NB4 (cell line): ENCODE measurements around the gene TMEM63A.

Experiments used
- DNase-seq: peaks from one replicate; pipeline ENCODE4 v3.0.0; 2010; ENCODE audit warnings: low read depth
- H3K4me3 ChIP-seq: one replicate; pipeline ENCODE4 v1.5.1; 2011; ENCODE audit warnings: mild to moderate bottlenecking, low read depth, low read length, moderate library complexity
- MYC ChIP-seq: IDR thresholded peaks from 2 replicates; pipeline ENCODE4 v1.6.1; 2011; ENCODE audit warnings: low read depth, low read length
- POLR2A ChIP-seq: IDR thresholded peaks from 2 replicates; pipeline ENCODE4 v1.6.1; 2011; ENCODE audit warnings: mild to moderate bottlenecking; ENCODE audit not compliant: insufficient read length; ENCODE audit errors: extremely low read depth
- TF ChIP-seq, protein P1 (sequence below): IDR thresholded peaks from 2 replicates; pipeline ENCODE4 v1.6.1; 2011; ENCODE audit warnings: low read depth, low read length
- TF ChIP-seq, protein P2 (sequence below): IDR thresholded peaks from one replicate; pipeline ENCODE4 v1.5.1; 2012; ENCODE audit warnings: low read depth, low read length

Gene TMEM63A

DNA sequence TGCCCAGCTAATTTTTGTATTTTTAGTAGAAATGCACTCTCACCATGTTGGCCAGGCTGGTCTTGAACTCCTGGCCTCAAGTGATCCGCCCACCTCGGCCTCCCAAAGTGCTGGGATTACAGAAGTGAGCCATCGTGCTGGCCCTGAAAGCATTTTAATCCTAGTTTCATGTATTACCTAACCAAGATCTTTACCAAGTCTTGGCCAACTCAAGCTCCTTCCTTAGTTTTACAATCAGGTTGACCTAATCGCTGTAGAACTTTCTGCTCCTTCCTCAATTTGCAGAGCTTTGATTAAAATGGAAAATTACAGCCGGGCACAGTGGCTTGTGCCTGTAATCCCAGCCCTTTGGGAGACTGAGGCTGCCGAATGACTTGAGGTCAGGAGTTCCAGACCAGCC is 3.2 kb upstream of the TMEM63A start:
- TF ChIP-seq, protein P1, sequence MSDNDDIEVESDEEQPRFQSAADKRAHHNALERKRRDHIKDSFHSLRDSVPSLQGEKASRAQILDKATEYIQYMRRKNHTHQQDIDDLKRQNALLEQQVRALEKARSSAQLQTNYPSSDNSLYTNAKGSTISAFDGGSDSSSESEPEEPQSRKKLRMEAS = no peak
- TF ChIP-seq, protein P2, sequence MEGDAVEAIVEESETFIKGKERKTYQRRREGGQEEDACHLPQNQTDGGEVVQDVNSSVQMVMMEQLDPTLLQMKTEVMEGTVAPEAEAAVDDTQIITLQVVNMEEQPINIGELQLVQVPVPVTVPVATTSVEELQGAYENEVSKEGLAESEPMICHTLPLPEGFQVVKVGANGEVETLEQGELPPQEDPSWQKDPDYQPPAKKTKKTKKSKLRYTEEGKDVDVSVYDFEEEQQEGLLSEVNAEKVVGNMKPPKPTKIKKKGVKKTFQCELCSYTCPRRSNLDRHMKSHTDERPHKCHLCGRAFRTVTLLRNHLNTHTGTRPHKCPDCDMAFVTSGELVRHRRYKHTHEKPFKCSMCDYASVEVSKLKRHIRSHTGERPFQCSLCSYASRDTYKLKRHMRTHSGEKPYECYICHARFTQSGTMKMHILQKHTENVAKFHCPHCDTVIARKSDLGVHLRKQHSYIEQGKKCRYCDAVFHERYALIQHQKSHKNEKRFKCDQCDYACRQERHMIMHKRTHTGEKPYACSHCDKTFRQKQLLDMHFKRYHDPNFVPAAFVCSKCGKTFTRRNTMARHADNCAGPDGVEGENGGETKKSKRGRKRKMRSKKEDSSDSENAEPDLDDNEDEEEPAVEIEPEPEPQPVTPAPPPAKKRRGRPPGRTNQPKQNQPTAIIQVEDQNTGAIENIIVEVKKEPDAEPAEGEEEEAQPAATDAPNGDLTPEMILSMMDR = no peak
- TF ChIP-seq POLR2A (no peak), MYC (no peak)
- DNase-seq = peak; percentile 12
- no peak overlapping the region for H3K4me3 ChIP-seq

DNA sequence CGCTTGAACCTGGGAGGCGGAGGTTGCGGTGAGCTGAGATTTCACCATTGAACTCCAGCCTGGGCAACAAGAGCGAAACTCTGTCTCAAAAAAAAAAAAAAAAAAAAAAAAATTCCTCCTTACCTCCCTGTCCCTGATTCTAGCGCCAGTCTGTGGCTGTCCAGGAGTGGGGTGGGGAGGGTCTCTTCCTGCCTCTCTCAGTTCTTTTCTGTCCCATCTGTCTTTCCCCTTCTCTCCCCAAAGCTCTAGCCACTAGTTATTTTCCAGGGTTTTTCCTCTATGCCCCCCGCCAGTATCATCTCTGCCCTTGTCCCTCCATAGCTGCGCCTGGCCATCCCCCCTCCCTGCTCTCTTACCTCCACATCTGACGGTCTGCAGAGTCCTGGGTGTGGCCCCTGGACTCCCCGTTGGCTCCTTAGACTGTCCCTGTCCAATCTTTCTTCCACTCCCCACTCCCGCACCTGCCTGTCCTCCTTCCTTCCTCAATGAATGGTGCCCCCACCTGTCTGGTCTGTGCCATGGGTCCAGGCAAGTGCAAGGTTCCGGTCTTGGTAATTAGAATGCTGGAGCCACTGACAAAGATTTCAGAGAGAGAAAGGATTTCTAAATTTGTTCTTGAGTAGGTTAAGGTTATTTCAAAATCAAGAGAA is 1.6 kb upstream of the TMEM63A start:
- no peak for DNase-seq
- no peak for TF ChIP-seq MYC
- no peak for TF ChIP-seq POLR2A
- H3K4me3 ChIP-seq = no peak overlapping the region

DNA sequence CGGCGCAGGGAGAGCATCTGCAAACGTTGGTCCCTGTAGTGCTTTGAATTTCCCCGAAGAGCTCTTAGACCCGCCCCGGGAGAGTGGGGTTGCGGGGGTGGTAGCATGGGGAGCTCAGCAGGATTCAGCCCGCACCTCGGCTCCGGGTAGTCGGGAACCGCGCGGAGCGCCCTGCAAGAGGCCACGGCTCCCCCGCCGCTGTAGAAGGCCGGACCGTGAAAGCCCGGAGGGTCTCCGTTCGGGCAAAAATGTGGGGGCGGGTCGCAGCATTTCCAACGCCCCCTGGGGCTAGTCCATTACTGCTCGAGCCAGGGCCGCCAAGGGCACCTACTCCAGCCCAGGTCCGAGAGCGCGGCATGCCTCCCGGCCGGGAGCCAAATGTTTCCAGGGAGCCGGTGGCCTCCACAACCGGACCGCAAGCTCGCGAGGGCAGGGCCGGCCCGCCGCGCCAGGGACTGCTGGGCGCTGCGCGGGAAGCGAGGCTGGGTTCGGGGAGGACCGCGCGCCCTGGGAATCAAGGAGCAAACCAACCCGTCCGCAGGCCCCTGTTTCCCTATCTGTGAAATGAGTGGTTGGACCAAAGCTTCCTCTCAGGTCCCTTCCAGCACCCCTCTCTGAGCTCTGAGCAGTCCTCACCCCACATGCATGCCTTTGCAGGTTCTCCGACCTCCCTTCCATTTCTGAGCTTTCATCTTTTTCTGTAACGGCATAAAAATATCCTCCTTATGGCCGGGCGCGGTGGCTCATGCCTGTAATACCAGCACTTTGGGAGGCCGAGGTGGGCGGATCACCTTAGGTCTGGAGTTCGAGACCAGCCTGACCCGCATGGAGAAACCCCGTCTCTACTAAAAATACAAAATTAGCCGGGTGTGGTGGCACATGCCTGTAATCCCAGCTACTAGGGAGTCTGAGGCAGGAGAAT is 775 bp upstream of the TMEM63A start:
- DNase-seq = peak; percentile 60
- TF ChIP-seq, protein P1 = no peak
- TF ChIP-seq POLR2A = no peak
- TF ChIP-seq MYC = no peak
- TF ChIP-seq, protein P2 = no peak
- peak overlapping the region; percentile 69 for H3K4me3 ChIP-seq

DNA sequence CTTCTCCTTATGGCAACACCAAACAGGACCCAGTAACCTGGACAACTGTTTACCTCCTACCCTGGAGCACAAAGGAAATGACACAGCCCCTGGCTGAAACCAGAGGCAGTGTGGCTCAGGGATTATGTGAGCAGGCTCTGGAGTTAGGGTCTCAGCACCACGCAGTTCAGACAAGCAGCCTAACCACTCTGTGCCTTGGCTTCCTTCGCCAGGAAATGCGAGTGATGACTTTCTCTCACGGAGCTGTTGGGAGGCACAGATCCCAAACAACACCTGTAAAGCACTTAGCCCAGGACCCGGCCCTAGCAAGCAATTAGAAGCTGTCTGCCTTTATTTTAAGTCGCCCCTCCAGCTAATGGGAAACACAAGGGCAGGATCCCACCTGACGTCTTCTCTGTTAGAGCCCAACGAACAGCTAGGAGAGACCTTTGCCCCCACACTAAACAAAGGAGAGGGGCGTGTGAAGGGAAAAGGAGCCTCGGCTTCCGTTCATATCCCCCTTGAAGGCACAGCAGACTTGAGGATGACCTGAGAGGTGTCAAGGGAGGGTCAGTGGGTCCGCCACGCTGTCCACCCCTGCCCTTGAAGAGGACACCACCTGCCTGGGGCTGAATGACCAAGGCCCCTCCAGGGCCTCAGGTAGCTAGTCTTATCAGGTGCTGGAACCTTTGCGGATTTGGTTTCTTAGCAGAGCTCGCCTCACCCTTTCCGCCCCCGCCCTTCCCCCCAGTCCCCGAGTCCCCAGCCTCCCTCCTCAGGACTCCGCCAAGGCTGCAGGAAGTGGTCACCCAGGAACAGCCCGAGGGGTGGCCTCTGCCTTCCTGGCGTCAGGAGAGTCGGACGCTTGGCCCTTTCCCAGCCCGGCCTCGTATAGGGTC is 860 bp downstream of the TMEM63A start:
- peak; percentile 60 for DNase-seq
- peak overlapping the region; percentile 69 for H3K4me3 ChIP-seq
- TF ChIP-seq, protein P1 = no peak
- TF ChIP-seq, protein P2 = no peak
- no peak for TF ChIP-seq POLR2A
- no peak for TF ChIP-seq MYC

DNA sequence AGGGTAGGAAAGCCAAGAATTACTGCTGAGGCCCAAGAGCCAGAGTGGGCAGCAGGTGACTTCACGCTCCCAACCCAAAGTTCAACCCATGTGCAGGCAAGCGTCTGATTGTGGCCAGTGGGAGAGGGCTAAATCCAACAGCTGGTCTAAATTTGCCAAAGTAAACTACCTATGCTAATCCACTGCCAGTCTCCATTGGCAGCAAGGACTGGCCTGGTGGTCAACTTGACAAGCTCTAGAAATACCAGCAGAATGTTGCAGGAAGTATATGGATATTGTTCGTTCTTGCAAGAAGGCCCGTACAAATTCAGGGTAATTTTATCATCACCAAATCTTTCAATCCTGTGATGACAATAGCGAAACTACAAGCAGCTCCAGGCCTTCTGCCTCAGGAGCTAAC is 1.5 kb downstream of the TMEM63A start:
- TF ChIP-seq POLR2A (no peak), MYC (no peak)
- TF ChIP-seq, protein P1 = no peak
- TF ChIP-seq, protein P2 = no peak
- H3K4me3 ChIP-seq = peak overlapping the region; percentile 69
- no peak for DNase-seq

DNA sequence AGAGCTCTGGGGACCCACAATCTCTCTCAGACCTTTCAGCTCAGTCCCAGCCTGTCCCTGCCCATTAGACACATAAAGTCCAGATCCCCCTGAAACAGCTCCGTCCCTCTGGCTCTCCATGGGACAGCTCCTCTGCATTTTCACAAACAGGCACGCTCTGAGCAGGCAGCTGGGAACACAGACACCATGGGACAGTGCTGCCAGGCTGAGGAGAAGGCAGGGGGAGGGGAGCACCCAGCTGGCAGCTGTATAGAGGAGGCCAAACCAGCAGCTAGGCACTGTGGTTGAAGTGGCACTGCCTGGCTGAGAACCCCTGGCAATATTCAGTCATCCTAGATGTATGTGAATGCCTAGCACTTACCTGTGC is 2.0 kb downstream of the TMEM63A start:
- DNase-seq = no peak
- TF ChIP-seq, protein P1 = no peak
- H3K4me3 ChIP-seq = no peak overlapping the region
